DMS 273 (cell line): ENCODE results near the gene SUMO4.
A peak's percentile ranks its signal among the peaks of the same experiment; 100 is the strongest.

Source experiments
- DNase-seq: peaks from one replicate; lab custom pipeline; 2025; ENCODE audit not compliant: unreplicated experiment; lab: John Stamatoyannopoulos, UW

SUMO4 gene

DNA sequence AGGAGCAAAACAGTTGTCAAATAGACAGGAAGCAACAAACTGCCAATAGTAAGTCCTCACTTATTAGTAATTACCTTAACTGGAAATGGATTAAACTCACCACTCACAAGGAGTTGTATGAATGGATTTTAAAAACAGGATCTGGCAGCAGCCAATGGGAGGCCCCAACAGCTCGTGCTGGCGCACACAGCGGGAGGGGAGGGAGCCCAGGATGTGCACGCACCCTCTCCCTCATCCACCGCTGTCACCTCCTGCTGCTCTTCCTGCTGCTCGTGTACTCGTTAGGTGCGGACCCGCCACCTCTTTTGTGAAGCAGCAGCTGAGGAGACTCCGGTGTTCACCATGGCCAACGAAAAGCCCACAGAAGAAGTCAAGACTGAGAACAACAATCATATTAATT lies at the start of gene SUMO4:
Gene SUMO4 (plus strand): TSS at position 213 of the 400 bp plus-strand sequence. CDS start 130 bp downstream, at position 343.
- no peak for DNase-seq

- peak; percentile 55 for DNase-seq
These were observed 46.1 kb upstream of the SUMO4 start for GRCh38 chr6:149354009-149354408.

- DNase-seq: no peak
These were observed 43.8 kb upstream of the SUMO4 start for GRCh38 chr6:149356081-149356750.

DNA sequence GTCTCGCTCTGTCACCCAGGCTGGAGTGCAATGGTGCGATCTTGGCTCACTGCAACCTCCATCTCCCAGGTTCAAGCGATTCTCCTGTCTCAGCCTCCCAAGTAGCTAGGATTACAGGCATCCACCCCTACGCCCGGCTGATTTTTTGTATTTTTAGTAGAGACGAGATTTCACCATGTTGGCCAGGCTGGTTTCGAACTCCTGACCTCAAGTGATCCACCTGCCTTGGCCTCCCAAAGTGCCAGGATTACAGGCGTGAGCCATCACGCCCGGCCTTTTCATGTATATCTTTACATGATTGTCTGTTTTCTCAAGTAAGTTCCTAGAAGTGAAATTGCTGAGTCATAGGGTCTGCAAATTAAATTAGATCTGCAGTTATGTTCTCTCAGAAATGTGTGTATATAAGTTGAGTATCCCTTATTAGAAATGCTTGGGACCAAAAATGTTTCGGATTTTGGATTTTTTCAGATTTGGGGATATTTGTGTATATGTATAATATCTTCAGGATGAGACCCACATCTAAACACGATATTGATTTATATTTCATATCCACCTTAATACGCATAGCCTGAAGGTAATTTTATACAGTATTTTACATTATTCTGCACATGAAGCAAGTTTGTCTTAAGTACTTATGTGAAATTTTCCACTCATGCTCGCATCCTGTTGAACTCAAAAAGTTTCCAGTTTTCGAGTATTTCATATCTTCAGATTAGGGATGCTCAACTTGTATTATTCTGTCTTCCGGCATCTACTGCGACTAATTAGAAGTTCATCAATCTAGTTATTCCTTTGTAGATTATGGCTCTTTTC lies 42.1 kb upstream of the SUMO4 start:
- DNase-seq: no peak

- DNase-seq: no peak
These were observed 40.6 kb upstream of the SUMO4 start for GRCh38 chr6:149359440-149359839.

DNA sequence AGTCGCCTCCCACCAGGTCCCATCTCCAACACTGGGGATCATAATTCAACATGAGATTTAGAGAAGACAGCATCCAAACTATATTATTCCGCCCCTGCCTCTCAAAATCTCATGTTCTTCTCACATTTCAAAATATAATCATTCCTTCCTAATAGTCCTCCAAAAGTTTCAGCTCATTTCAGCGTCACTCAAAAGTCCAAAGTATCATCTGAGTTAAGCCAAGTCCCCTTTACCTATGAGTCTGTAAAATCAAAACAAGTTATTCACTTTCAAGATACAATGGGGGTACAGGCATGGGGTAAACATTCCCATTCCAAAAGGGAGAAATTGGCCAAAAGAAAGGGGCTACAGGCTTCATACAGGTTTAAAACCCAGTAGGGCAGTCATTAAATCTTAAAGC lies 39.5 kb upstream of the SUMO4 start:
- no peak for DNase-seq

DNA sequence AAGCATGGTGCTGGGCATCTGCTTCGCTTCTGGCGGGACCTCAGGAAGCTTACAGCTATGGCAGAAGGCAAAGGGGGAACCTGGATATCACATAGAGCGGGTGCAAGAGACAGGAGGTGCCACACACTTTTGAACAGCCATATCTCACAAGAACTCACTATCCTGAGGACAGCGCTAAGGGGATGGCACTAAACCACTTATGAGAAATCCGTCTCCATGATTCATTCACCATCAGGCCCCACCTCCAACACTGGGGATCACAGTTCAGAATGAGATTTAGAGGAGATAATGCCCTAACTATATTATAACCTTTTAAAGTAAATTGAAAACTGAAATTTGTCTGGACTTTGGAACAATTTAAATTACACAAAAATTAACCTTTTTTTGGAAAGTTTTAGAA lies 37.8 kb upstream of the SUMO4 start:
- DNase-seq: no peak

DNA sequence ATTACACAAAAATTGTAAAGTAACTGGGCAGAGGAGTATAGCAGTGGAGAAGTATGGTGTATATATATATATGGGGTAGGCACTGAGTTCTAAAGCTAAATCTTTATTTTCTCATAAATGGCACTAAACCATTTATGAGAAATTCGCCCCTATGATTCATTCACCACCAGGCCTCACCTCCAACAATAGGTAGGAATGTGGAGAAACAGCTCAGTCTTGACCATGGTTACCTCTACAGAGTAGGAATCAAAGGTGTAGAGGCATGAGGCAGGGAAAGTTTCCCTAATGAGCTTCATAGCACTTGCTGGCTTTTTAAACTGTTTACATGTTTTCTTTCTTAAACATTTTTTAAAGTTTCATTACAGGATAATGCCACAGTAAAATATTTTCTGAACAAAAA lies 36.9 kb upstream of the SUMO4 start:
- no peak for DNase-seq

- DNase-seq: no peak
These were observed 35.5 kb upstream of the SUMO4 start for GRCh38 chr6:149364557-149364956.

GRCh38 chr6:149365197-149365596 lies 34.9 kb upstream of the SUMO4 start:
- no peak for DNase-seq

DNA sequence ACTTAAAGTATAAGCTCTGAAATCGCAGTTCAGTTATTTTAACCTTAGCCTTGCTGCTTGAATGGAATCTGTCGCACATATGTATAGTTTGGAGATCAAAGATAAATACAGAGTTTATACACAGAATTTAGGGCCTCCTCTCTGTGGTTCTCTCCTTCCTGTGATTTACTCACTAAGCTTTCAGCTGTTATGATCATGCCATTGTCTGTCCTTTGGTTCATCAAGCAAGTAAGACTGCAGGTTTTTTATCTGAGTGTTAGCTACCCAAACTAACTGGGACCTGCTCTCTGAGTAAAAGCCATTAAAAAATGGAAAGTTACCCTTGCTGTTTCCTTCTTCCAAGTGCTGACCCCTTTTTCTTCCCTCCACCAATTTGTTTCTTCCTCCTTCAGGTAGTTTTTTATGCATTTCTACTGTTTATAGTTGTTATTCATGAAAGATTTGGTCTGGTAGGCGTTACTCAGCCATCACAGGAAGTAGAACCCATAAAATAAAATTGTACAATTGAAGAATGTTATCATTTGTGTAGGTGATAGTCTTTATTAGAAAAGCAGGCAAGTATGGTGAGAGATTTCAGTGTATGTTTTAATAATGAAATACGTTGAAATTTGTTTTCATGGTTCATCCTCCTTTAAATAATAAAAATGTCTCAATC lies 33.7 kb upstream of the SUMO4 start:
- no peak for DNase-seq

DNA sequence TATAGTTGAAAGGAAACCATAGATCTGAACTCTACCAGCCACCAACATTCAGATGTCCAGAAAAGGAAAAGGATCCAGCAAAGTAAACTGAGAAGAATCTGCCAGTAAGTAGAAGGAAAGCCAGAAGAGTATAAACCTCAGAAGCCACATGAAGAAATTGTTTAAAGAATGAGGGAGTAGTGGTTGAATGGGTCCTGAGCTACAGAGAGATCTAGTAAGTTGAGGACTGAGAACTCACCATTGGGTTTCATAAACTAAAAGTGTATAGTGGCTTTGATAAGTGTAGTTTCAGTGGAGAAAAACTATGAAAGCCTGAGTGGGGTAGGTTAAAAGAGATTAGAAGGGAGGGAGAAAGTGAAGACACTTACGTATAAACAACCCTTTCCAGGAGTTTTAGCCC lies 32.0 kb upstream of the SUMO4 start:
- DNase-seq: no peak

GRCh38 chr6:149371154-149371553 lies 28.9 kb upstream of the SUMO4 start:
- no peak for DNase-seq

- DNase-seq: no peak
These were observed 28.0 kb upstream of the SUMO4 start for GRCh38 chr6:149372062-149372461.

DNA sequence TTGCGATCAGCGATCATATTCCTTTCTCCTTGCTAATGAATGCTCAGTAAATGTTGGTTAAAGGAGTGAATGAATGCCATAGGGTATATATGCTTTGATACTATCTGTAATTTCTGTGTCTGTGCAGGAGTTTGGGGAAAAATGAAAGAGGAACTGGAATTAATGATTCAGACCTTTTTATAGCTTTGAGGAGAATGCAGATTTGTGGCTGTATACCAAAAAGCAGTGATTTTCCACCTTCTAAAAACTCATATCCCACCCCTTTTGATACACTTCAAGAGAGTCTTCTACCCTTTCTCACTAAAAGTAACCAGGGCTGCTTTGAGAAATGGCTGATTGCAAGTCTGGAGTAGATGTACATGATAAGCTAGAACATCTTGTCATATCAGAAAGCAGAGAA lies 26.6 kb upstream of the SUMO4 start:
- DNase-seq: no peak

- DNase-seq: no peak
These were observed 20.1 kb upstream of the SUMO4 start for GRCh38 chr6:149379977-149380376.

- DNase-seq: no peak
These were observed 19.5 kb upstream of the SUMO4 start for GRCh38 chr6:149380523-149380922.

- DNase-seq: no peak
These were observed 16.7 kb upstream of the SUMO4 start for GRCh38 chr6:149383371-149383770.

DNA sequence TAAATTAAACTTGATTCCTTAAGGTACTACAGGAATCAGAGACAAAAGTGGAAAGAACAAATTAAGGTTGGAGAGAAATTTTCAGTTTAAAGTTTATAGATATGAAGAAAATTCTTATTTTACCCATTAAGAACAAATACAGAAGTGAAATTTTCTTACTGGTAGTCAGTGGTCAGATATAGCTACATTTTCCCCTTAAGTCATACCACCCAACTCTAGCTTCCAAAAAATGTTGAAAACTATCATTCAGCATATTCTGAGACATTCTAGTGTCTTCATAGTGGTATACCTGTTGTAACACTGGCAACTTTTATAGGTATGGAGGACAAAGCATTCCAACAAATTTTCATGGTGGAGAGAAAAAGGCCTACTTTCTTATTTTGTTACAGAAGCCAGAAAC lies 15.6 kb upstream of the SUMO4 start:
- DNase-seq: no peak

DNA sequence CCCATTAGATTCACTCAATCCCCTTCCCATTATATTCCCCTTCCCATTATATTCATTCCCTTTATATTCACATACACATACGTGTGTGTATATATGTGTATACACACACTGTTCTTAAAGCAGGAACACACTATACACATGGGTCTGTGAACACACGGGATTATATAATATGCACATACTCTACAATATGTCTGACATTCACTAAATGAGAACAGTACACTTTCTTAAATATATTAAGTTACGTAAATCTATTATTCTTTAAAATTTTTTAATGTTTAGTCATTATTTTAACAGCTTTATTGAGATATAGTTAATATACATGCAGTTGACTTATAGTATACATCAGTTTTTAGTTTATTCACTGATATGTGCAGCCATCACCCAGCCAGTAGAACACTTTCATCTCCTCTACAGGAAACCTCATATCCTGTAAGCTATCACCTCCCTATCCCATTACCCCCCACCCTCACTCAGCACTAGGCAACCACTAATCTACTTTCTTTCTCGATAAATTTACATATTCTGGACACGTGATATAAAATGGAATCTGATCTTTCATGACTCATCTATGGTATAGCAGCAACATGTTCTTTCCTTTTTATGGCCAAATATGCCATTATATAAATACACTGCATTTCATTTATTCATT lies 13.9 kb upstream of the SUMO4 start:
- no peak for DNase-seq

- DNase-seq: no peak
These were observed 12.1 kb upstream of the SUMO4 start for GRCh38 chr6:149387779-149388512.
